CD14-positive monocyte (primary cell): ENCODE results near the gene RALGAPB. TPM values are rescaled to one million over a fixed set of nuclear protein-coding genes. Genes with fewer than 3 reads are reported as not detected.

ENCODE experiments used
- DNase-seq, 3 donors: peaks; one replicate each; pipeline ENCODE4 v3.0.0-alpha.2; 2011 to 2022
- H2AFZ ChIP-seq: 2 replicates; pipeline ENCODE4 v1.6.0; 2012; ENCODE audit warnings: mild to moderate bottlenecking, low read depth, low read length, inconsistent platforms; ENCODE audit not compliant: insufficient read depth, poor library complexity, severe bottlenecking
- H3K27ac ChIP-seq, 2 donors: 1 replicate in 1 of 2; 2 replicates in 1 of 2; pipeline ENCODE4 v1.5.1; 2012 to 2013; ENCODE audit warnings: low read length in 2 of 2, control low read depth in 1 of 2, inconsistent platforms in 1 of 2, low read depth in 1 of 2, mild to moderate bottlenecking in 1 of 2
- H3K27me3 ChIP-seq, 2 donors: one replicate each; pipeline versions ENCODE4 v1.6.0 to v1.6.1; 2011 to 2013; ENCODE audit warnings: low read length in 2 of 2; ENCODE audit not compliant: control insufficient read depth in 2 of 2, insufficient read depth in 2 of 2
- H3K36me3 ChIP-seq, 2 donors: replicated peaks in 1 of 2; 1 replicate in 1 of 2; 2 replicates in 1 of 2; pipeline versions ENCODE4 v1.5.1 to v1.6.1; 2012 to 2013; ENCODE audit warnings: low read length in 2 of 2, control low read depth in 1 of 2, inconsistent platforms in 1 of 2, mild to moderate bottlenecking in 1 of 2; ENCODE audit not compliant: insufficient read depth in 2 of 2, control insufficient read depth in 1 of 2
- H3K4me1 ChIP-seq, 2 donors: 1 replicate in 1 of 2; 2 replicates in 1 of 2; pipeline versions ENCODE4 v1.5.1 to v1.6.1; 2012 to 2013; ENCODE audit warnings: low read length in 2 of 2, control low read depth in 1 of 2, inconsistent platforms in 1 of 2, mild to moderate bottlenecking in 1 of 2, moderate library complexity in 1 of 2; ENCODE audit not compliant: insufficient read depth in 2 of 2, control insufficient read depth in 1 of 2
- H3K4me2 ChIP-seq: replicated peaks from 2 replicates; pipeline ENCODE3; 2012; ENCODE audit warnings: low read length, moderate library complexity, mild to moderate bottlenecking; ENCODE audit not compliant: poor library complexity, severe bottlenecking; ENCODE audit errors: extremely low read depth
- H3K4me3 ChIP-seq, 3 experiments: fragments of 200-600 bp in 1 of 3; sonication (generic) in 1 of 3; replicated peaks in 1 of 3; 1 replicate in 2 of 3; 2 replicates in 1 of 3; pipeline ENCODE4 v1.5.1; 2011 to 2013; ENCODE audit warnings: low read length in 3 of 3, mild to moderate bottlenecking in 3 of 3, control low read depth in 2 of 3, low read depth in 2 of 3, inconsistent platforms in 1 of 3, moderate library complexity in 1 of 3
- H3K79me2 ChIP-seq: 2 replicates; pipeline ENCODE4 v1.6.0; 2012; ENCODE audit warnings: mild to moderate bottlenecking, control low read depth, inconsistent platforms, low read length, moderate library complexity; ENCODE audit not compliant: insufficient read depth
- H3K9ac ChIP-seq: 2 replicates; pipeline ENCODE4 v1.6.0; 2017; ENCODE audit warnings: low read length, mild to moderate bottlenecking; ENCODE audit not compliant: insufficient read depth, poor library complexity, severe bottlenecking
- H3K9me3 ChIP-seq, 2 donors: replicated peaks in 1 of 2; 1 replicate in 1 of 2; 2 replicates in 1 of 2; pipeline versions ENCODE4 v1.5.1 to v1.6.1; 2012 to 2013; ENCODE audit warnings: low read length in 2 of 2, control low read depth in 1 of 2; ENCODE audit not compliant: control insufficient read depth in 1 of 2, insufficient read depth in 1 of 2
- H4K20me1 ChIP-seq: 2 replicates; pipeline ENCODE4 v1.6.0; 2012; ENCODE audit warnings: mild to moderate bottlenecking, low read length, control low read depth, moderate library complexity; ENCODE audit not compliant: insufficient read depth
- H3K27ac Mint-ChIP-seq, 7 donors: one replicate each; pipeline ENCODE4 v1.8.0; 2020; ENCODE audit warnings: mild to moderate bottlenecking in 7 of 7, mixed read lengths in 7 of 7, moderate library complexity in 6 of 7, inconsistent platforms in 2 of 7
- H3K27me3 Mint-ChIP-seq, 3 donors: one replicate each; pipeline ENCODE4 v1.8.0; 2021 to 2022; ENCODE audit warnings: low read depth in 3 of 3, mild to moderate bottlenecking in 3 of 3, mixed read lengths in 3 of 3, moderate library complexity in 3 of 3, inconsistent platforms in 1 of 3
- H3K36me3 Mint-ChIP-seq, 2 donors: one replicate each; pipeline ENCODE4 v1.8.0; 2020; ENCODE audit warnings: mixed read lengths in 2 of 2, inconsistent platforms in 1 of 2, mild to moderate bottlenecking in 1 of 2
- H3K4me1 Mint-ChIP-seq: one replicate; pipeline ENCODE4 v1.8.0; 2020; ENCODE audit warnings: mild to moderate bottlenecking, mixed read lengths
- H3K4me3 Mint-ChIP-seq, 2 donors: one replicate each; pipeline ENCODE4 v1.8.0; 2020; ENCODE audit warnings: mild to moderate bottlenecking in 2 of 2, mixed read lengths in 2 of 2, moderate library complexity in 1 of 2
- H3K9me3 Mint-ChIP-seq, 7 donors: one replicate each; pipeline ENCODE4 v1.8.0; 2020 to 2022; ENCODE audit warnings: mixed read lengths in 7 of 7, mild to moderate bottlenecking in 6 of 7, moderate library complexity in 6 of 7, inconsistent platforms in 2 of 7
- CTCF ChIP-seq: fragments of 200-600 bp; IDR thresholded peaks from one replicate; pipeline ENCODE4 v1.8.0; 2022; ENCODE audit warnings: antibody characterized with exemption, mild to moderate bottlenecking
- WGBS: methylation state at CpG from one replicate; pipeline ENCODE4 v1.1.5; 2013; ENCODE audit warnings: missing lambda C conversion rate; ENCODE audit not compliant: insufficient coverage; 5-methylcytosine and 5-hydroxymethylcytosine counted together
- intact Hi-C, 2 donors: fragments of 100-400 bp; cut with micrococcal nuclease; formaldehyde crosslinking; loops; one replicate each; pipeline versions ENCODE4 v1.15.0 to v1.15.1; 2023
- polyA plus RNA-seq, 3 donors: library from polyadenylated mRNA; depleted of rRNA in 1 of 3; unstranded in 2 of 3; stranded (reverse) in 1 of 3; fragments of 300-500 nt in 2 of 3; fragments of >200 nt in 1 of 3; fragmentation: Illumina TruSeq in 2 of 3; gene quantifications; 1 replicate in 2 of 3; 2 replicates in 1 of 3; pipeline ENCODE4 v1.2.3, GENCODE V29; 2012 to 2021

RALGAPB gene
- polyA plus RNA-seq, 3 donors, result 4.7 to 15.5 (median 6.1) TPM

- no peak overlapping the region for H3K27ac ChIP-seq
- no peaks in the 10 kb centered on the region for H3K27me3 ChIP-seq
- DNase-seq, result no peak
- no peak overlapping the region for H3K4me3 ChIP-seq
- Mint-ChIP-seq H3K9me3 (no peaks in the 10 kb centered on the region), H3K27me3 (no peaks in the 10 kb centered on the region), H3K4me1 (no peaks in the 10 kb centered on the region), H3K36me3 (peaks cover 46 to 54% of the 10 kb centered on the region in 2 donors), H3K4me3 (no peak overlapping the region), H3K27ac (no peak overlapping the region)
- no peak overlapping the region for H2AFZ ChIP-seq
- intact Hi-C loops, result no loop called here
- H3K9ac ChIP-seq, result no peak overlapping the region
- H3K9me3 ChIP-seq, result no peaks in the 10 kb centered on the region
- H4K20me1 ChIP-seq, result no peaks in the 10 kb centered on the region
- H3K4me1 ChIP-seq, result no peaks in the 10 kb centered on the region
- TF ChIP-seq CTCF, result no peak
- H3K36me3 ChIP-seq, result peaks cover 82 to 99% of the 10 kb centered on the region in 2 donors
- H3K4me2 ChIP-seq, result no peak overlapping the region
- H3K79me2 ChIP-seq, result no peaks in the 10 kb centered on the region
- WGBS, result no CpG with 5 or more reads among the region's 1 CpG
Observed at GRCh38 chr20:38550274-38550673, 77.6 kb downstream of the RALGAPB start.

GRCh38 chr20:38551056-38551626 lies 78.5 kb downstream of the RALGAPB start:
- Histone ChIP-seq H3K36me3 (peaks cover 82 to 99% of the 10 kb centered on the region in 2 donors), H3K27me3 (no peaks in the 10 kb centered on the region), H4K20me1 (no peaks in the 10 kb centered on the region), H3K4me1 (no peaks in the 10 kb centered on the region), H3K9me3 (no peaks in the 10 kb centered on the region), H2AFZ (no peak overlapping the region), H3K4me2 (no peak overlapping the region), H3K27ac (no peak overlapping the region), H3K4me3 (no peak overlapping the region), H3K9ac (no peak overlapping the region), H3K79me2 (no peaks in the 10 kb centered on the region)
- Mint-ChIP-seq H3K4me1 (no peaks in the 10 kb centered on the region), H3K27ac (no peak overlapping the region), H3K36me3 (peaks cover 39 to 47% of the 10 kb centered on the region in 2 donors), H3K4me3 (no peak overlapping the region), H3K9me3 (no peaks in the 10 kb centered on the region), H3K27me3 (no peaks in the 10 kb centered on the region)
- no peak for DNase-seq
- intact Hi-C loops, result no loop called here
- no peak for TF ChIP-seq CTCF
- WGBS, result 92% methylated on average over 6 of the region's 7 CpGs
